Fibroblast of skin of right biceps (primary cell): ENCODE results near the gene EXOC6B.

Experiments
- DNase-seq: peaks from one replicate; pipeline ENCODE4 v3.0.0-alpha.2; 2013

The EXOC6B gene

DNA sequence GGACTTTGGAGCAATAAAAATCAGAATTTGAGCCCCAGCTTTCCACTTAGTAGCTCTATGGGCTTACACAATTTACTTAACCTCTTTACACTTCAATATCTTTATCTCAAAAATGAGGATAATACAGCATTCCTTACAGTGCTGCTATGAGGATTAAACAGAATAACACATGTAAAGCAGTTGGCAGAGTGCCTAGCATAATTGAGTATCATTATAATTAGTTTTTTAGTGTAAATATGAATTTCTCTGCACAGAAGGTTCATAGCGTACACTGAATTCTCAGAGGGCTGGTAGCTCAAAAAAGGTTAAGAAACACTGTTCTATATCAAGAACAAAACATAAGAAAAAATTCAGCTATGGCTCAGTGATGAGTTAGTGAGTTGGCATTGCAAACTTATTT lies 487.8 kb downstream of the EXOC6B start:
- DNase-seq: no peak

GRCh38 chr2:72332720-72333119 lies 493.1 kb downstream of the EXOC6B start:
- DNase-seq: no peak

- no peak for DNase-seq
Measured at GRCh38 chr2:72330652-72331051, 495.2 kb downstream of the EXOC6B start.

DNA sequence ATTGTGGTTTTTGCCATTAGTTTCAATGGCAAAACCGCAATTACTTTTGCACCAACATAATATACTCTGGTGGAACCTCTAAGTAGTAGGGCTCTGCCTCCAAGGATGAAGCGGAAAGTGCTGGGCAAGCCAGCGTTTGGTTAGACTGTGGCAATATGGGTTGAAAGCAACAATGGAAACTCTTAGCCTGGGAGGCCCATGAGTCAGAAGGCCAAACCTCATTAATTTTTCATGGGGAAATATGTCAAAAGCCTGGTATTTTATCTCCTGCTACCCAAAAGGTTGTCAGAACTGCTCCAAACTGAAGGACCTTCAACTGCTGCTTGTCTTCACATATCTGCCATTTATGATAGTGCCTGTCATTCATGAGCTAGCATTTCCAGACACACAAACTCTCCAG lies 499.1 kb downstream of the EXOC6B start:
- DNase-seq: no peak

GRCh38 chr2:72325592-72326422 lies 500.0 kb downstream of the EXOC6B start:
- DNase-seq: peak; percentile 22

GRCh38 chr2:72316774-72317173 lies 509.1 kb downstream of the EXOC6B start:
- DNase-seq: no peak

- DNase-seq: no peak
Measured at GRCh38 chr2:72300147-72300684, 525.6 kb downstream of the EXOC6B start.

DNA sequence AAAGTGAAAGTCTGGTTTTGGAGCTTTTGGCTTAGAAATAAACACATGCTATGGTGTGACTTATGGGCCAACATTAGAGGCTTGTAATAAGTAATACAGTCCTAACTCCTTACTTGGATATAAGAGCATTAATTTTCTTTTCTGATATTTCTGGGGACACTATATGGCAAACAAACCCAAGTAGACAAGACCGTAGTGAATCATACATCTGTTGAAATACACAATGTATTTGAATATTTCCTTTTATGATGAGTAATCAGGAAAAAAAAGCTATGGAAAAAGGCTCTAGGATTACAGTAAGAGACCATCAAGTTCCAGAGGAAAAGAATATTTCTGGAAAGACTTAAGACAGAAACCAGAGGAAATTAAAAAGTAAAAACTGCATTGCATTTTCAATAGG lies 532.2 kb downstream of the EXOC6B start:
- peak; percentile 50 for DNase-seq

- no peak for DNase-seq
Measured at GRCh38 chr2:72292433-72292832, 533.4 kb downstream of the EXOC6B start.

- DNase-seq: peak; percentile 21
Measured at GRCh38 chr2:72291059-72291458, 534.8 kb downstream of the EXOC6B start.

GRCh38 chr2:72289736-72290135 lies 536.1 kb downstream of the EXOC6B start:
- no peak for DNase-seq

DNA sequence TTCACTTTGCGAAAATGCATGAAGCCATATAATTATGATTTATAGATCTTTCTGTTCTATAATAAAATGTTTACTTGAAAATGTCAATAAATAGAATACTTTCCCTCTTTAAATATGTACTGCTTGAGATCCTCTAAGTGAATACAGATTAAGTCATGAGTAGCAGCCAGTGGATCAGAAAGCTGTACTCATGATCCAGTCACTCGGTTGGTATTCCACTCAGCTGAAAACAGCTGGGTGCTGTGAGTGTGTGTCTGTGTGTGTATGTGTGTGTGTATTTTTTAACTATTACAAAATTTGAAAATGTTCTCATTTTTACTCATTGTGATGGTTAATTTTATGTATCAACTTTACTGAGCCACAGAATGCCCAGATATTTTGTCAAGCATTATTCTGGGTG lies 536.5 kb downstream of the EXOC6B start:
- peak; percentile 59 for DNase-seq

DNA sequence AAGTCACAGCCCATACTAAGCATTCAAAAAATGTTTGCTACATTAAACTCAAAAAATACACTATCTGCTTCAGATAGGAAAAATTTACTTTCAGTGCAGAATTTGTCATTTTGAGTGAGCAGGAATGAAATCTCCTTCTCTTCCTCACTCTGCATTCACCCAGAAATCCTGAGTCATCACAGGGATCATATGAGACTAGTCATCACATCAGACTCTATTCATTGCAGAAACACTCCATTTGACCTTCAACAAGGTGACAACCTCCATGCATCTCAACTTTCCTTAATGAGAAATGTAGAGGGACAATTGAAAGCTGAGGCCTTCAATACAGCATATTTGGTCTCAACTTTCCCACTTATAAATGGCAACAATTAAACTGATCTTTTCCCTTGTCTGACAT lies 547.8 kb downstream of the EXOC6B start:
- peak; percentile 82 for DNase-seq

DNA sequence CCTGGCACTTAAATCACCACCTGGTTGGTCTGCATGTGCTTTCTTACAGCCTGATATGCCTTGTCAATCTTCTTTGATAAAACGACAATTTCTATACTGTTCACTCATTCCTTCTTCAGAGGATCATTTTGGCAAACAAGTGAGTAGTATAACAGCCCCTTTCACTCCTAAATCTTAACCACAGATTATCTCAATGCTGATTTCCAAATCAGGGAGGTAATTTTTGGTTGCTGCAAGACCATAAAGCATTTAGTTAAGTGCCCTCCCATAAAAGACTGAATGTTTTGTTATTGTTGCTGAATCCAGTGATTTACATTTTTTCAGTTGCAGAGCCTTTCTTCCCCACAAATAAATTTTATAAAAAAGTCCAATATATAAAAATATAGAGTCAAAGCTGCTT lies 549.0 kb downstream of the EXOC6B start:
- no peak for DNase-seq

DNA sequence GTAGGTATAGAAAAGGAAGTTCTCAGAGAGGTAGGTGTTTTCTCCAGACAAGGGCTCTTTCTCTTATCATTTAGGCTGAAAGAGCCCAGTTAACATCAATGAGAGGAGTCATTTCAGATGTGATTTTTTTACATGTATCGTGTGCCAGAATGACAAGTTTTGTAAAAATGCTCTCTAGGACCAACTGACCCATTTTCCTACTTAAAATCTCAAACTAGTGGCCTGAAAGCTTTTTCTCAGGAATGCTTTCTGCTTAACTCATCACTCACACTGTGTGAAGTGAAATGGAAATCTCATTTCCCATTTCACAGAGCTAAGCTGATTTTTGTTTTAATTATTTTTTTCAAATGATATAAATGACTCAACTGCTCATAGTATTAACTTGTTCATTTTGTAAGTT lies 549.5 kb downstream of the EXOC6B start:
- DNase-seq: peak; percentile 36

DNA sequence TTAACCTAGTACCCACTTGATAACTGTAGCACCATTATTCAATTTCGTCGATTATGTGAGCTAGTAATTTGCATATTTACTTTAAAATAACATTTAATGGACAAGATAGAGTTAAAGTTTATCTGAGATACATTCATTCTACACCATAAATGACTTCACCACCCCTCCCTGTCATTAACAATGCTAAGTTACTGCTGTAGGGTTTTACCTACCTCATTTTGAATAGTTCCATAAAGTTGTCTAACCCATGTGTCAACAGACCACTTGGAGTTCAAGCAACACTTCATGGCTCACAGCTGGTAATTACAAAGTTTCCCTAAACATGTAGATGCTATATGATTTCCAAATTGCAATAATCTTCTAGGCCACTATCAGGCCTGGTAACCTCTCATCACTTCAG lies 550.7 kb downstream of the EXOC6B start:
- no peak for DNase-seq

- no peak for DNase-seq
Measured at GRCh38 chr2:72274380-72274797, 551.4 kb downstream of the EXOC6B start.

- DNase-seq: no peak
Measured at GRCh38 chr2:72273384-72273783, 552.4 kb downstream of the EXOC6B start.

- DNase-seq: no peak
Measured at GRCh38 chr2:72271766-72272641, 553.8 kb downstream of the EXOC6B start.

GRCh38 chr2:72271276-72271614 lies 554.6 kb downstream of the EXOC6B start:
- no peak for DNase-seq

DNA sequence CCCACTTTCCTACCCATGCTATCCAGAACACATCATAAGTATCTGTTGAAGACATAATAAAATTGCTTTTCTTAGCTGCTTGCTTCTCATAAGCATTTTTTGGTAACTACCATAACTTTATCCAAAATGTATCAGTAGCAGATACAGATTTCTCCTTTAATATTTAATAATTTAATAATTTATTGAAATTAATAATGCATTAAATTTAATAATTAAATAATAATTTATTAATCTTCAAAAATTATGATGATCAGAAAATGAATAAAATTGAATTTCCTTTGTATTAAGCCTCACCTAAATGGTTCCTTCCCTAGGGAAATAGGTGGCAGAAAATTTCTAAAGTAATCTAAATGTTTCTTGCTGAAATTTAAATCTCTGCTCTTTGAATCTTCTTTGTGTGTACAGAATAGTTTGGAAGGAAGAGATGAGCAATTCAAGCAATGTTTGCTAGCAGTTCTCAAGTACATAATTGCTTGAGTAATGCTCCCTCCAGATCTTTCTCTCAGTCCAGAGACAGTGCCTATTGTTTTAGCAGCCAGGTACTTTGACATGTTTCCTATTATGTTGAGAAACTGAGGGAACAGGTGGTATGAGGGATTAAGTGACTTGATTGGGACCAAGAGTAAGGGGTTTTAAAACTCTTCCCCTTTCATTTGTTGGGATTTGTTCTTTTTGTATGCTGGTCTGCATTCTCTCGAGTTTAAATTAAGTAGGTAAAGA lies 555.1 kb downstream of the EXOC6B start:
- DNase-seq: no peak

GRCh38 chr2:72263776-72264060 lies 562.1 kb downstream of the EXOC6B start:
- no peak for DNase-seq

DNA sequence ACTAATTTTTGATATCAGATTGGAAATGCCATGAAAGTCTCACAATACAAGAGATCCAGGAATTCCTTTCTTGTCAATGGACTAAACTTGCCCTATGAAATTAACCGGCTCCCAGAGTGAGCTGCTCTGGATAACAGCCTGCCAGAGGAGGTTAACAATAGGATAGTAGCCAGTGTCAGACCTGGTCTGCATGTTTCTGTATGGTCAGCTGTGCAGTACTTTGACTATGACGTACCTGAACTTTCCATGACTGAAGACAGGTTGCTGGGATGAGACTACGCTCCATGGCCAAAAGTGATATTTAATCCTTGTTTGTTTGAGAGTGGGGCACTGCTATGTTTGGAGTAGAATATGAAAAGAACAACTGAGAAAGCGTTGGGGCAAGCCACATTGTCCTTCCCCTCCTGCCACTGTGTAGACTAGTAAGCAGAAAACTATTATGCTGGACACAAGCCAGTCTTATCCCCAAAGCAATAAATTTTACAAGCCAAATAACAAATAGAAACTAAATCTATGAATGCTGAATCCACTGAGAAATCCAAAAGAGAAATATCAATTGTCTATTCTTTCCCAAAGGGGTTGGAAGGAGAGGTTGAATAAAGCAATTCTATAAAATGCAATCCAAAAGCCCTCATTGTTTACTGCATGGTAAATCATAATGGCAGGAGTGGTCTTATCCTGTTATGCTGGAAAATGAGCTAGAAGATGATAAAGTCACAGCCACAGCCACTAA lies 562.6 kb downstream of the EXOC6B start:
- DNase-seq: no peak
